B cell (primary cell): ENCODE results near the gene MCAM. TPM values are rescaled to one million over a fixed set of nuclear protein-coding genes. Genes with fewer than 3 reads are reported as not detected.

Experiments used
- ATAC-seq: fragments of 200-7000 bp; cut with Tn5 transposase; one replicate; pipeline ENCODE4 v1.10.0; 2021; ENCODE audit warnings: low read depth, mild to moderate bottlenecking, moderate number of reproducible peaks, moderate library complexity
- CTCF ChIA-PET: fragments of 350-600 bp; sonication (Branson Sonifier 250); formaldehyde crosslinking; loops from one replicate; lab custom pipeline; 2021; ENCODE audit warnings: antibody characterized with exemption, inconsistent platforms; lab: Charles Lee
- POLR2A ChIA-PET: fragments of 350-600 bp; sonication (Branson Sonifier 250); formaldehyde crosslinking; loops from one replicate; lab custom pipeline; 2021; ENCODE audit warnings: antibody characterized with exemption; lab: Charles Lee
- DNase-seq: peaks from one replicate; pipeline ENCODE4 v3.0.0; 2013
- H2AFZ ChIP-seq: 2 replicates; pipeline ENCODE4 v1.6.1; 2012; ENCODE audit warnings: mild to moderate bottlenecking, low read depth, low read length; ENCODE audit not compliant: insufficient read depth, poor library complexity, severe bottlenecking
- H3K27ac ChIP-seq, 2 donors: 1 replicate in 1 of 2; 2 replicates in 1 of 2; pipeline ENCODE4 v1.5.1; 2012 to 2013; ENCODE audit warnings: low read length in 2 of 2, mild to moderate bottlenecking in 2 of 2, moderate library complexity in 1 of 2
- H3K27me3 ChIP-seq, 4 experiments: fragments of 200-600 bp in 1 of 4; sonication (generic) in 1 of 4; replicated peaks in 1 of 4; 1 replicate in 2 of 4; 2 replicates in 2 of 4; pipeline versions ENCODE4 v1.6.1 to v1.7.0; 2013 to 2016; ENCODE audit warnings: low read length in 3 of 4, mild to moderate bottlenecking in 2 of 4, mixed read lengths in 1 of 4, moderate library complexity in 1 of 4; ENCODE audit not compliant: insufficient read depth in 4 of 4, control insufficient read depth in 3 of 4; ENCODE audit errors: control extremely low read depth in 1 of 4
- H3K36me3 ChIP-seq, 2 experiments: replicated peaks in 1 of 2; 1 replicate in 1 of 2; 2 replicates in 1 of 2; pipeline versions ENCODE4 v1.6.1 to v1.7.1; 2013; ENCODE audit warnings: low read length in 1 of 2; ENCODE audit not compliant: insufficient read depth in 2 of 2, control insufficient read depth in 1 of 2; ENCODE audit errors: control extremely low read depth in 1 of 2, extremely low read depth in 1 of 2
- H3K4me1 ChIP-seq, 2 donors: fragments of 200-600 bp in 1 of 2; sonication (generic) in 1 of 2; 1 replicate in 1 of 2; 2 replicates in 1 of 2; pipeline versions ENCODE4 v1.5.1 to v1.6.1; 2013 to 2017; ENCODE audit warnings: low read length in 2 of 2; ENCODE audit not compliant: control insufficient read depth in 2 of 2, insufficient read depth in 2 of 2
- H3K4me2 ChIP-seq: replicated peaks from 2 replicates; pipeline ENCODE3; 2012; ENCODE audit warnings: mild to moderate bottlenecking, low read depth, low read length; ENCODE audit not compliant: poor library complexity, severe bottlenecking
- H3K4me3 ChIP-seq, 5 experiments: fragments of 200-600 bp in 1 of 5; sonication (generic) in 1 of 5; 1 replicate in 3 of 5; 2 replicates in 2 of 5; pipeline versions ENCODE4 v1.5.1 to v1.7.0; 2011 to 2016; ENCODE audit warnings: low read length in 4 of 5, mild to moderate bottlenecking in 4 of 5, low read depth in 2 of 5, control low read depth in 1 of 5, moderate library complexity in 1 of 5; ENCODE audit not compliant: insufficient read depth in 1 of 5; ENCODE audit errors: control extremely low read depth in 1 of 5, extremely low read depth in 1 of 5
- H3K79me2 ChIP-seq: fragments of 200-600 bp; sonication (generic); one replicate; pipeline ENCODE4 v1.6.0; 2016; ENCODE audit warnings: low read length; ENCODE audit not compliant: control insufficient read depth, insufficient read depth
- H3K9ac ChIP-seq: fragments of 200-600 bp; sonication (generic); 2 replicates; pipeline ENCODE4 v1.6.1; 2017; ENCODE audit warnings: mild to moderate bottlenecking, low read length, moderate library complexity
- H3K9me3 ChIP-seq, 3 donors: one replicate each; pipeline versions ENCODE4 v1.6.1 to v1.7.1; 2013; ENCODE audit warnings: low read length in 2 of 3; ENCODE audit not compliant: control insufficient read depth in 2 of 3, insufficient read depth in 1 of 3; ENCODE audit errors: control extremely low read depth in 1 of 3
- H4K20me1 ChIP-seq: 2 replicates; pipeline ENCODE4 v1.6.0; 2012; ENCODE audit warnings: mild to moderate bottlenecking, low read length; ENCODE audit not compliant: insufficient read depth, control insufficient read depth, poor library complexity, severe bottlenecking
- H3K27ac Mint-ChIP-seq: one replicate; pipeline ENCODE4 v1.8.0; 2021; ENCODE audit warnings: mixed read lengths
- H3K27me3 Mint-ChIP-seq: one replicate; pipeline ENCODE4 v1.8.0; 2021; ENCODE audit warnings: mixed read lengths
- H3K4me1 Mint-ChIP-seq: one replicate; pipeline ENCODE4 v1.8.0; 2021; ENCODE audit warnings: mixed read lengths
- H3K4me3 Mint-ChIP-seq: one replicate; pipeline ENCODE4 v1.8.0; 2021; ENCODE audit warnings: mixed read lengths
- H3K9me3 Mint-ChIP-seq: one replicate; pipeline ENCODE4 v1.8.0; 2022; ENCODE audit warnings: mixed read lengths; ENCODE audit not compliant: insufficient read depth
- WGBS: methylation state at CpG from one replicate; pipeline ENCODE4 v1.1.5; 2013; ENCODE audit warnings: missing lambda C conversion rate; ENCODE audit not compliant: insufficient coverage; 5-methylcytosine and 5-hydroxymethylcytosine counted together
- intact Hi-C: fragments of 100-400 bp; cut with micrococcal nuclease; formaldehyde crosslinking; loops from one replicate; pipeline ENCODE4 v1.10.0; 2022
- polyA plus RNA-seq: library from polyadenylated mRNA; depleted of rRNA; stranded (reverse); fragments of >200 nt; gene quantifications from 2 replicates; pipeline ENCODE4 v1.2.3, GENCODE V29; 2012
- total RNA-seq, 2 donors: library from RNA; stranded (reverse); fragments of 120-200 nt in 1 of 2; gene quantifications; 1 replicate in 1 of 2; 2 replicates in 1 of 2; pipeline versions ENCODE4 v1.2.3 to v1.2.4, GENCODE V29; 2013 to 2022
- TF ChIP-seq, protein P1 (sequence below): fragments of 200-600 bp; IDR thresholded peaks from one replicate; pipeline ENCODE4 v1.8.0; 2022; ENCODE audit warnings: antibody characterized with exemption, mild to moderate bottlenecking

MCAM gene
- total and polyA plus RNA-seq, 2 donors (not counting 1 experiment from before 2014, with no cell fraction given), result 0.42 to 1.1 TPM

DNA sequence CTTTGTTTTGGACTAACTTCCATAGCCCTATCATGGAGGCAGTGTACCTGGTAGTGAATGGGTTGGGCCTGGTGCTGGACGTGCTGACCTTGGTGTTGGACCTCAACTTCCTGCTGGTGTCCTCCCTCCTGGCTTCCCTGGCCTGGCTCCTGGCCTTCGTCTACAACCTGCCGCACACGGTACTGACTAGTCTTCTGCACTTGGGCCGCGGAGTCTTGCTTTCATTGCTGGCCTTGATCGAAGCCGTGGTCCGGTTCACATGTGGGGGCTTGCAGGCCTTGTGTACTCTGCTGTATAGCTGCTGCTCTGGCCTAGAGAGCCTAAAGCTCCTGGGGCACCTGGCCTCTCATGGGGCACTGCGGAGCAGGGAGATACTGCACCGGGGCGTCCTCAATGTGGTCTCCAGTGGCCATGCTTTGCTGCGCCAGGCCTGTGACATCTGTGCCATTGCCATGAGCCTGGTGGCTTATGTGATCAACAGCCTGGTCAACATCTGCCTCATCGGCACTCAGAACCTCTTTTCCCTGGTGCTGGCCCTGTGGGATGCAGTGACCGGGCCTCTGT, 18.2 kb upstream of the MCAM start:
- Mint-ChIP-seq H3K9me3 (no peaks in the 10 kb centered on the region), H3K4me3 (peak overlapping the region; percentile 99), H3K27me3 (peaks cover 17% of the 10 kb centered on the region), H3K27ac (peak overlapping the region; percentile 95), H3K4me1 (peaks cover 28% of the 10 kb centered on the region)
- peaks cover 7% of the 10 kb centered on the region for H4K20me1 ChIP-seq
- H3K4me1 ChIP-seq, result peaks cover 19 to 26% of the 10 kb centered on the region in 2 donors
- no peak for DNase-seq
- H3K9me3 ChIP-seq, result no peaks in the 10 kb centered on the region
- H3K27ac ChIP-seq, result peak overlapping the region; percentile 59 to 83
- POLR2A ChIA-PET, result interaction anchor here (1.0 to 1.1 kb wide), 2 partner anchors 13 to 14 kb away, joined by 3 read pairs; no protein-coding TSS in a partner anchor
- intact Hi-C loops, result loop anchor here (2.0 kb wide), 1 partner anchor 22 kb away; no protein-coding TSS in a partner anchor
- TF ChIP-seq, protein P1, sequence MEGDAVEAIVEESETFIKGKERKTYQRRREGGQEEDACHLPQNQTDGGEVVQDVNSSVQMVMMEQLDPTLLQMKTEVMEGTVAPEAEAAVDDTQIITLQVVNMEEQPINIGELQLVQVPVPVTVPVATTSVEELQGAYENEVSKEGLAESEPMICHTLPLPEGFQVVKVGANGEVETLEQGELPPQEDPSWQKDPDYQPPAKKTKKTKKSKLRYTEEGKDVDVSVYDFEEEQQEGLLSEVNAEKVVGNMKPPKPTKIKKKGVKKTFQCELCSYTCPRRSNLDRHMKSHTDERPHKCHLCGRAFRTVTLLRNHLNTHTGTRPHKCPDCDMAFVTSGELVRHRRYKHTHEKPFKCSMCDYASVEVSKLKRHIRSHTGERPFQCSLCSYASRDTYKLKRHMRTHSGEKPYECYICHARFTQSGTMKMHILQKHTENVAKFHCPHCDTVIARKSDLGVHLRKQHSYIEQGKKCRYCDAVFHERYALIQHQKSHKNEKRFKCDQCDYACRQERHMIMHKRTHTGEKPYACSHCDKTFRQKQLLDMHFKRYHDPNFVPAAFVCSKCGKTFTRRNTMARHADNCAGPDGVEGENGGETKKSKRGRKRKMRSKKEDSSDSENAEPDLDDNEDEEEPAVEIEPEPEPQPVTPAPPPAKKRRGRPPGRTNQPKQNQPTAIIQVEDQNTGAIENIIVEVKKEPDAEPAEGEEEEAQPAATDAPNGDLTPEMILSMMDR, result no peak
- peak overlapping the region; percentile 74 to 94 (median 88) for H3K4me3 ChIP-seq
- CTCF ChIA-PET, result interaction anchor here (1.3 to 2.3 kb wide), 3 partner anchors 11 to 46 kb away, joined by 5 to 12 read pairs (median 6); partner anchors contain the start of gene USP2
- ATAC-seq, result no peak
- peaks cover 14% of the 10 kb centered on the region for H3K79me2 ChIP-seq
- H3K36me3 ChIP-seq, result peaks cover 0 to 2% of the 10 kb centered on the region in 2 experiments
- peaks cover 0 to 18% (median 13%) of the 10 kb centered on the region in 4 experiments for H3K27me3 ChIP-seq
- H3K9ac ChIP-seq, result peak overlapping the region; percentile 88
- H2AFZ ChIP-seq, result peak overlapping the region; percentile 90
- whole genome bisulfite sequencing, result 86% methylated on average over 15 of the region's 15 CpGs
- peak overlapping the region; percentile 87 for H3K4me2 ChIP-seq

DNA sequence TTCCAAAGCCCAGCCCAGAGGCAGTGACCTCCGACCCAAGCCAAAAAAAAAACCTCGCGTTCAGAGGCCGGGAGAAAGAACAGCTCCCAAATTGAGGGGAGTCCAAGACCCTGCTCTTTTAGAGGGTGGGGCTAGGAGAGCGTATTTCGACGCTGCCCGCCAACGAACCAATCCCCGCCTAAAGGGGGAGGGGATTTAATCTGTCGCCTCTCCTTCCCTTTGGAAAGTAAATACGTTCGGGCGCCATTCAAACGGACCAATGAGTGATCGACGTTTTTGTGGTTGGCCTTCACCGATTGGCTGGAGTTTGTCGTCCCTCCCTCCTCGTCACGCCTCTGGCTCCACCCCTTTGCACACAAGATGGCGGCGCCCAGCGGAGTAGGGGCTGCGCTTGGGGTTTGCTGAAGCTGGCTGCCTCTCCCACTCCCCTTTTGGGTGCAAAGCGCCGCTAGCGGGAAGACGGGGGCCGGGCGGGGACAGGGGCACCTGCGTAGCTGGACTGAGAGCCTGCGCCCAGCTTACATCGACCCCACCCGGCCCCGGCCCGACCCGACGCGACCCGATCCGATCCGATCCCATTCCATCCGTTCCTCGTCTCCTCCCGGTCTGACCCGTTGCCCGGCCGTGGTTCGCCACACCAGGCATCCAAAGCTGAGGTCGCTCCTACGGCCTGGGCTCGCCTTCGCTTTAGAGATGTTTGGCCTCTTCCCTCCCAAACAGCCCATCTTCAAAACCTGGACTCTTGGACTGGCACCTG, 17.4 kb upstream of the MCAM start, which contains the start of gene RNF26:
RNF26 (plus strand) TSS at position 354 of the 757 bp plus-strand sequence. CDS start 596 bp downstream, outside the sequence.
- H3K36me3 ChIP-seq, result peaks cover 0 to 2% of the 10 kb centered on the region in 2 experiments
- peak within 1 kb of the TSS; percentile 90 for H2AFZ ChIP-seq
- H3K27me3 ChIP-seq, result peaks cover 0 to 11% (median 7%) of the 10 kb centered on the region in 4 experiments
- H3K9me3 Mint-ChIP-seq, result no peaks in the 10 kb centered on the region
- TF ChIP-seq, protein P1, result no peak
- CTCF ChIA-PET, result interaction anchor here (1.5 to 2.3 kb wide), 3 partner anchors 10 to 47 kb away, joined by 6 to 12 read pairs (median 7); partner anchors contain the start of gene USP2
- peak within 1 kb of the TSS; percentile 95 for H3K27ac Mint-ChIP-seq
- H3K9ac ChIP-seq, result peak within 1 kb of the TSS; percentile 88
- peaks cover 16% of the 10 kb centered on the region for H3K27me3 Mint-ChIP-seq
- peak within 1 kb of the TSS; percentile 99 for H3K4me3 Mint-ChIP-seq
- ATAC-seq, result peak; percentile 98
- peaks cover 14% of the 10 kb centered on the region for H3K79me2 ChIP-seq
- H3K27ac ChIP-seq, result peak within 1 kb of the TSS; percentile 59 to 83
- DNase-seq, result peak; percentile 96
- under 1% methylated on average over 48 of the region's 54 CpGs for WGBS
- H3K4me2 ChIP-seq, result peak within 1 kb of the TSS; percentile 87
- peaks cover 7% of the 10 kb centered on the region for H4K20me1 ChIP-seq
- peaks cover 27% of the 10 kb centered on the region for H3K4me1 Mint-ChIP-seq
- H3K4me3 ChIP-seq, result peak within 1 kb of the TSS; percentile 74 to 94 (median 88)
- intact Hi-C loops, result loop anchor here (1.0 to 2.0 kb wide), 3 partner anchors 13 to 47 kb away; partner anchors contain the start of gene USP2
- H3K4me1 ChIP-seq, result peaks cover 10 to 19% of the 10 kb centered on the region in 2 donors
- POLR2A ChIA-PET, result interaction anchor here (0.9 to 1.1 kb wide), 2 partner anchors 12 to 267 kb away, joined by 3 read pairs; partner anchors contain the start of gene VPS11
- no peaks in the 10 kb centered on the region for H3K9me3 ChIP-seq
